Bronchial smooth muscle cell (primary cell): ENCODE results near the gene CCL1. TPM values are rescaled to one million over a fixed set of nuclear protein-coding genes. Genes with fewer than 3 reads are reported as not detected.

Source experiments
- total RNA-seq: library from RNA; depleted of rRNA; stranded (reverse); fragments of >200 nt; gene quantifications from 2 replicates; pipeline ENCODE4 v1.2.1, GENCODE V29; 2014

Gene CCL1
- not detected in 2 replicates for total RNA-seq

GRCh38 chr17:34363183-34363661, at the start of gene CCL1:
Gene CCL1 (minus strand): TSS chr17:34363233. CDS start chr17:34363161, 72 bp downstream.

GRCh38 chr17:34356194-34356593, 6.8 kb downstream of the CCL1 start, which contains the start of gene CCL13:
Gene CCL13 (plus strand): TSS chr17:34356480. CDS start chr17:34356527, 47 bp downstream.

GRCh38 chr17:34319039-34319483, 44.0 kb downstream of the CCL1 start, which contains the start of gene CCL8:
Gene CCL8 (plus strand): TSS chr17:34319435. CDS start chr17:34319502, 67 bp downstream.

Other genes starting within 250 kb of the CCL1 start
- 1.4 and 5.1 TPM in 2 replicates for gene CCL2, start 107.9 kb downstream of the CCL1 start, total RNA-seq
- gene CCL7, start 93.0 kb downstream of the CCL1 start, total RNA-seq: not detected in 2 replicates
- 0.52 TPM in 1 of 2 replicates, not detected in the other for gene CCL11, start 77.5 kb downstream of the CCL1 start, total RNA-seq
- gene CCL8, start 43.8 kb downstream of the CCL1 start, total RNA-seq: not detected in 2 replicates
- gene CCL13, start 6.8 kb downstream of the CCL1 start, total RNA-seq: not detected in 2 replicates
- gene TMEM132E, start 216.3 kb upstream of the CCL1 start, total RNA-seq: not detected in 2 replicates